ENCODE results near the gene PARD3B.

PARD3B gene

GRCh38 chr2:205654878-205655605, 1109.8 kb downstream of the PARD3B start:
- no peak for DNase-seq

GRCh38 chr2:205655779-205656456, 1110.6 kb downstream of the PARD3B start:
- no peak for DNase-seq

DNA sequence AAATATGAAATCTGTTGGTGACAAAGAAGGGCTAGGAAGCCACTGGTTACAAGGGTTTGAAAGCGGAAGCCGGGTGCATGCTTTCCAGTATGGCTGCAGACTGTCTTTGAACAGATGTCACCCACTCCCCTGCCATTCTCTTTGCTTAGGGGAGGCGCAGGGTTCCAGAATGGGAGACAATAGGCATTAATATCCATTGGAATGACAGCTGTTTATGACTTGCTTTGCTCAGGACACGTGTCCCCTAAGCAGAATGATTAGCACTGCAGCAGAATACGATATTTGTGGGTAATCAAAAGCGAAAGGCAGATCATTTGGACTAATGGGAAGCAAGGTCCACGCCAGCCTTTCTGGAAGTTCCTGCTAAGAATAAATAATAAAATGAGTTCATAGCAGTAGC, 1111.2 kb downstream of the PARD3B start:
- DNase-seq = no peak

GRCh38 chr2:205656941-205657340, 1111.7 kb downstream of the PARD3B start:
- DNase-seq = no peak

DNA sequence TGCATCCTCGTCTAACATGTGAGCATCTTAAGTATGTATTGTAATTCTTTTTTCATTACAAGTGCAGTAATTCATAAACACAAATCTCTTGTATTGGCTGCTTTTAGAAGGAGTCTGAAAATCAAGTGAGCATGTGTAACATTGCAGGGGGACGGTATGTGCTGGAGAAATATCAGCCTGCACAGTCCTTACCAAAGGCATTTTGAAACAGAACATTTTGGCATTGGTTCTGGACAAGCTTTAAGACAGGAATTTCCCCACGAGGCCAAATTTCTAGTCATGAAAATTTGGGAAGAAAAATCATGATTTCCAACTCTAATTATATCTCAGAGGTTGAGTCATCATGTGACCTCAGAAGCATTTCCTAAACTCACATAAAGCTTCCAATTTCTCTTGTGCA, 1112.3 kb downstream of the PARD3B start:
- no peak for DNase-seq

GRCh38 chr2:205658068-205658467, 1112.8 kb downstream of the PARD3B start:
- DNase-seq = no peak

GRCh38 chr2:205658572-205658971, 1113.3 kb downstream of the PARD3B start:
- no peak for DNase-seq

DNA sequence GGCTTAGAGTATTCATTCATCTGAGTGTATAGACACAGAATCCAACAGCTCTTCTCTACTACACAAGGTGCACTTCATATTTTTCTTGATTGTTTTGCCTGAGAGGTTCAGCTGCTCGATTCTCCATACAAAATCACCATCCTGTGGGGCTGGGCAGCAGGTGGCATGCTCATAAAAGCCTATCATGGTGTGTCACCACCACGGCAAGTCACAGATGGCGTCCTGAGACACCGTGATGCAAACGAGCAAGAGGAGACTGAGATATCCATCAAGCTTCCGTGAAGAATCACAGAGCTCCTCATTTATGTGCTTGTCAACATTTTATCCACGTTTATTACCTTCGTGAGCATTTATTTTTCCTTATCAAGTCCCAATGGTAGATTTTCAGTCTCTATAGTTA, 1114.6 kb downstream of the PARD3B start:
- DNase-seq = no peak

- no peak for DNase-seq
Observed at GRCh38 chr2:205660521-205661124, 1115.3 kb downstream of the PARD3B start.

DNA sequence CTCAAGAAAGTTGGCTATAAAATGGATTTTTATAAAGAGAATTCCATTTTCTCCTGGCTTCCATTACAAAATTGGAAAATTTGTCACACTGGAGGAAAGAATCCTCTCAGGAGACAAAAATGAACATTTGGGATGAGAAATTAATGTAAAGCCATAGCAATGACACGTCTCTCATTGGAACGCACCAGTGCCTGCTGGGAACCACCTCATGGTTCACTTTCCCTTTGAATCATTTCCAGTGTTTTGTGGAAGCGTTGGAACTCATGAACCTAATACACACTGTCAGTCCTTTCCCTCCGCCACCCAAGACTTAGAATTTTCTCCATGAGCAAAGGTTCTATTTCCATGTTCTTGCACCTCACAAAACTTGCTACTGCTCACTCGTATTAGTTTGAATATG, 1116.0 kb downstream of the PARD3B start:
- DNase-seq = no peak

DNA sequence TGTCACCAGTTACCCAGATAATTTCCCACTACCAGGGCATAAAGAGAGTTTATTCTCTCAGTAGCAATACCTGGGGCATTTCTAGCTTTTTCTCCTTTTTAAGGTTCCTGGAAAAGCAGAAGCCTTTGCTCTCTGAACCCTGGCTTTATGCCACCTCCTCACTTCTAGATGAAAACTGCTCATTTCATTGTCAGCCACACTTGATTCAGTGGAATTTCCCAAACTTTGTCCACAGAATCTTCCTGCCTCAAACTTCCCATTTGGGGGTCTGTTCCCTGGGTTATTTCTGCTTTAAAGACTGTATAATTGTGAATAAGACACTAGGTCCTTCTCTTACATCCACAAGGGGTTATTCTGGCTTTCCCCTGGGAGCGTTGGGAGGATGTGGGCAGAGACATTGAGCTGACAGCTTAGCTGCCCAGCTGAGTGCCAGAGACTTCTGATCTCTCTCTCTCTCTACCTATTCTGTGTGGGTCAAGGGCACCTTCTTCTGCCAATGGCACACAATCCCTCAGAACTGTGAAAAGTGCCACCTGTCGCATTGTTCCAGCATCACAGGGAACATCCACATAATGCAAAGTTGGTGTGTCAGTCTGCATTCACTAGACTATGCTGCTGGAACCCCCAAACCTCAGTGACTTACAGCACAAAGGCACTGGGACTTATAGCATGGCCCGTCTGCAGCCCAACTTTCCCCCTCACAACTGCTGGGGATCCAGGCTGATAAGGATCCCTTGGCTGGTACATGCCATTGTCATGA, 1117.1 kb downstream of the PARD3B start:
- DNase-seq = no peak

DNA sequence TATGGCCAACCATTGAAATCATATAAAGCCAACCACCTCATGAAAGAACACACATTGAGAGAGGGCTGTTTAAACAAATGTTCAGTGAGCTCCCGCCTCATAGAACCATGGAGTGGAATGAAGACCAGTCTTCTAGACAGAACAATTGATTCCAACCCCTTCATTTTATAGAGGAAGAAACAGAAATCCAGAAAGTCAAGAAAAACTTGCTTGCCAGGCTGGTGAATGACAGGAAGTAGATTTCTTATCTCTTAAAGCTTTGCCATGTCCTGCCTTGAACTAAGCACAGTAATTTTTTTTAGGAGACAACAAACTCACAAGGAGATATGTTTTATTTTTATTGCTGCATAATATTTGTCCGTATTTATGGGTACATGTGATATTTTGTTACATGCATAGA, 1120.5 kb downstream of the PARD3B start:
- no peak for DNase-seq
